ENCODE results near the gene SYT1. TPM values are rescaled to one million over a fixed set of nuclear protein-coding genes. Genes with fewer than 3 reads are reported as not detected.
A peak's percentile ranks its signal among the peaks of the same experiment; 100 is the strongest.

The SYT1 gene
- total RNA-seq, 1 experiment from 2014 or later: 44.9 TPM

- H3K4me1 ChIP-seq (ENCODE audit: control insufficient read depth in 1 of 2, insufficient read depth in 2 of 2, low read length in 2 of 2): peaks cover 6 to 18% of the 10 kb centered on the region in 2 experiments; a peak in 2 of 4 replicates
- H4K20me1 ChIP-seq (ENCODE audit: insufficient read depth): no peaks in the 10 kb centered on the region
- H2AFZ ChIP-seq (ENCODE audit: low read depth, low read length, poor library complexity, severe bottlenecking): no peak overlapping the region
- no TSS peak for BruUV-seq (replicated peaks)
- no peaks in the 10 kb centered on the region for H3K27me3 ChIP-seq (ENCODE audit: insufficient read depth, low read length)
- TF ChIP-seq EZH2phosphoT487 (IDR thresholded peaks at IDR 0.05; ENCODE audit: borderline replicate concordance) (no peak), EGR1 (IDR thresholded peaks at IDR 0.05; ENCODE audit: low read depth) (peak; percentile 40), POLR2AphosphoS5 (IDR thresholded peaks at IDR 0.05; ENCODE audit: low read depth, low read length) (0 out of 2 replicates have a peak, but pooled peaks have one; percentile 18)
- H3K36me3 ChIP-seq (ENCODE audit: control insufficient read depth in 1 of 2, insufficient read depth in 2 of 2, low read length in 2 of 2): no peaks in the 10 kb centered on the region; a peak in 1 of 4 replicates
- ChIA-PET CTCF (no interaction called here), POLR2A (interaction anchor here (0.7 to 2.3 kb wide), 8 partner anchors 9 to 57 kb away, joined by 3 to 19 read pairs (median 4); no protein-coding TSS in a partner anchor), RAD21 (ENCODE audit: low non-redundant PET in 1 of 2, low total read pairs in 2 of 2, uncharacterized antibody in 2 of 2, unreplicated experiment in 2 of 2) (no interaction called here)
- no peaks in the 10 kb centered on the region for H3K9me3 ChIP-seq (ENCODE audit: control insufficient read depth in 1 of 2, insufficient read depth in 1 of 2, low read depth in 1 of 2, low read length in 2 of 2)
- DNase-seq (ENCODE audit: low read depth, low spot score) (no peak), ATAC-seq (peak; percentile 21)
- peak overlapping the region; percentile 73 for H3K27ac ChIP-seq (ENCODE audit: low read depth, low read length)
- H3K9me2 ChIP-seq (ENCODE audit: insufficient read depth): no peaks in the 10 kb centered on the region
- H3K4me3 ChIP-seq (replicated peaks in 1 of 2; ENCODE audit: low read depth in 1 of 2, low read length in 2 of 2): peak overlapping the region; percentile 65 to 66
- H3K4me2 ChIP-seq (ENCODE audit: low read length): peak overlapping the region; percentile 72
- intact Hi-C loops (cut with micrococcal nuclease): no loop called here
- peaks cover 50% of the 10 kb centered on the region for H3K79me2 ChIP-seq (ENCODE audit: insufficient read depth, low read length)
- H3K9ac ChIP-seq (ENCODE audit: low read length): peak overlapping the region; percentile 64
Measured at GRCh38 chr12:78864870-78865463, 393 bp downstream of the SYT1 start.

GRCh38 chr12:78865516-78865915 lies 942 bp downstream of the SYT1 start:
- no peaks in the 10 kb centered on the region for H4K20me1 ChIP-seq (ENCODE audit: insufficient read depth)
- no peaks in the 10 kb centered on the region for H3K9me2 ChIP-seq (ENCODE audit: insufficient read depth)
- H3K9ac ChIP-seq (ENCODE audit: low read length): peak overlapping the region; percentile 64
- H3K4me3 ChIP-seq (replicated peaks in 1 of 2; ENCODE audit: low read depth in 1 of 2, low read length in 2 of 2): peak overlapping the region; percentile 65 to 66
- no TSS peak for BruUV-seq (replicated peaks)
- intact Hi-C loops (cut with micrococcal nuclease): no loop called here
- no peaks in the 10 kb centered on the region for H3K9me3 ChIP-seq (ENCODE audit: control insufficient read depth in 1 of 2, insufficient read depth in 1 of 2, low read depth in 1 of 2, low read length in 2 of 2)
- no peaks in the 10 kb centered on the region for H3K27me3 ChIP-seq (ENCODE audit: insufficient read depth, low read length)
- peaks cover 55% of the 10 kb centered on the region for H3K79me2 ChIP-seq (ENCODE audit: insufficient read depth, low read length)
- POLR2A ChIA-PET: interaction anchor here (1.2 to 2.3 kb wide), 2 partner anchors 9 to 14 kb away, joined by 3 to 9 read pairs; no protein-coding TSS in a partner anchor
- ATAC-seq (no peak), DNase-seq (ENCODE audit: low read depth, low spot score) (no peak)
- H3K4me1 ChIP-seq (ENCODE audit: control insufficient read depth in 1 of 2, insufficient read depth in 2 of 2, low read length in 2 of 2): peaks cover 6 to 22% of the 10 kb centered on the region in 2 experiments; a peak in 2 of 4 replicates
- H3K36me3 ChIP-seq (ENCODE audit: control insufficient read depth in 1 of 2, insufficient read depth in 2 of 2, low read length in 2 of 2): no peaks in the 10 kb centered on the region; a peak in 1 of 4 replicates
- H3K27ac ChIP-seq (ENCODE audit: low read depth, low read length): peak overlapping the region; percentile 73
- H3K4me2 ChIP-seq (ENCODE audit: low read length): peak overlapping the region; percentile 72
- RAD21 ChIA-PET (ENCODE audit: low non-redundant PET in 1 of 2, low total read pairs in 2 of 2, uncharacterized antibody in 2 of 2, unreplicated experiment in 2 of 2): no interaction called here
- H2AFZ ChIP-seq (ENCODE audit: low read depth, low read length, poor library complexity, severe bottlenecking): no peak overlapping the region
- CTCF ChIA-PET: no interaction called here
- TF ChIP-seq ZBTB33 (IDR thresholded peaks at IDR 0.05; ENCODE audit: extremely low read depth, insufficient replicate concordance, low read length) (no peak), CBX3 (IDR thresholded peaks at IDR 0.05; ENCODE audit: low read depth) (no peak), SRF (IDR thresholded peaks at IDR 0.05; ENCODE audit: low read depth) (no peak), EZH2phosphoT487 (IDR thresholded peaks at IDR 0.05; ENCODE audit: borderline replicate concordance) (no peak), FOSL1 (IDR thresholded peaks at IDR 0.05; ENCODE audit: low read depth) (no peak), REST (IDR thresholded peaks at IDR 0.05; ENCODE audit: low read depth) (no peak), POLR2AphosphoS5 (IDR thresholded peaks at IDR 0.05; ENCODE audit: low read depth, low read length) (no peak), YY1 (IDR thresholded peaks at IDR 0.05; ENCODE audit: extremely low read depth, insufficient replicate concordance, low read depth, low read length) (no peak), EZH2 (IDR thresholded peaks at IDR 0.05) (no peak), JUND (IDR thresholded peaks at IDR 0.05) (no peak), SP1 (IDR thresholded peaks at IDR 0.05; ENCODE audit: low read depth) (no peak), ZFX (IDR thresholded peaks at IDR 0.05) (no peak), CEBPB (IDR thresholded peaks at IDR 0.05; ENCODE audit: low read depth) (no peak), POLR2A (IDR thresholded peaks at IDR 0.05; ENCODE audit: borderline replicate concordance, extremely low read depth, insufficient read depth, insufficient read length) (no peak), ZNF274 (IDR thresholded peaks at IDR 0.05; ENCODE audit: low read depth, low read length) (no peak)

Data from HCT116 (cell line).